HL-60 (cell line): ENCODE measurements around the gene KIF26B.

Experiments used
- DNase-seq, 2 experiments: peaks; one replicate each; pipeline ENCODE4 v3.0.0-alpha.2; 2010 to 2020; ENCODE audit warnings: low read depth in 1 of 2, low spot score in 1 of 2
- H3K27ac ChIP-seq: fragments of 250-450 bp; sonication (Bioruptor Pico); replicated peaks from 2 replicates; pipeline ENCODE4 v1.5.1; 2020; ENCODE audit warnings: mild to moderate bottlenecking, moderate library complexity
- H3K27me3 ChIP-seq: fragments of 250-450 bp; sonication (Bioruptor Pico); 2 replicates; pipeline ENCODE4 v1.5.1; 2021; ENCODE audit warnings: mild to moderate bottlenecking, moderate library complexity; ENCODE audit not compliant: insufficient read depth, poor library complexity, severe bottlenecking
- H3K4me3 ChIP-seq: replicated peaks from 2 replicates; pipeline ENCODE4 v1.5.1; 2011; ENCODE audit warnings: mild to moderate bottlenecking, control low read depth, low read length; ENCODE audit not compliant: insufficient read depth
- CTCF ChIP-seq: IDR thresholded peaks from one replicate; pipeline ENCODE4 v1.5.1; 2011; ENCODE audit warnings: low read length, control low read depth, inconsistent platforms; ENCODE audit not compliant: insufficient read depth
- GABPA ChIP-seq: IDR thresholded peaks from 2 replicates; pipeline ENCODE4 v1.6.1; 2012; ENCODE audit warnings: low read depth
- POLR2AphosphoS5 ChIP-seq: IDR thresholded peaks from 2 replicates; pipeline ENCODE4 v1.6.1; 2012; ENCODE audit warnings: low read depth
- REST ChIP-seq: IDR thresholded peaks from 2 replicates; pipeline ENCODE4 v1.6.1; 2012; ENCODE audit warnings: low read depth; ENCODE audit not compliant: insufficient replicate concordance
- SPI1 ChIP-seq: IDR thresholded peaks from 2 replicates; pipeline ENCODE4 v1.6.1; 2012; ENCODE audit warnings: low read depth, mild to moderate bottlenecking, borderline replicate concordance

KIF26B gene

GRCh38 chr1:245551536-245551935, 396.8 kb downstream of the KIF26B start:
- Histone ChIP-seq H3K27me3 (no peaks in the 10 kb centered on the region), H3K4me3 (no peak overlapping the region), H3K27ac (no peak overlapping the region)
- TF ChIP-seq POLR2AphosphoS5 (no peak), CTCF (no peak), REST (no peak), SPI1 (no peak), GABPA (no peak)
- no peak for DNase-seq

- TF ChIP-seq GABPA (no peak), SPI1 (no peak), POLR2AphosphoS5 (no peak), REST (no peak), CTCF (no peak)
- no peak for DNase-seq
- Histone ChIP-seq H3K4me3 (no peak overlapping the region), H3K27ac (no peak overlapping the region), H3K27me3 (no peaks in the 10 kb centered on the region)
These were observed 397.5 kb downstream of the KIF26B start for GRCh38 chr1:245552331-245552730.

GRCh38 chr1:245556057-245556456, 401.3 kb downstream of the KIF26B start:
- no peak overlapping the region for H3K27ac ChIP-seq
- TF ChIP-seq GABPA = no peak
- no peak for TF ChIP-seq CTCF
- TF ChIP-seq REST = no peak
- no peak for TF ChIP-seq SPI1
- no peak for TF ChIP-seq POLR2AphosphoS5
- H3K27me3 ChIP-seq = no peaks in the 10 kb centered on the region
- H3K4me3 ChIP-seq = no peak overlapping the region
- DNase-seq = no peak
